OCI-LY3 (cell line): ENCODE measurements around the gene EPS8.

Experiments
- H2AFZ ChIP-seq: fragments of 200-600, 300-600 bp; shearing (Covaris generic); 2 replicates; pipeline ENCODE4 v1.6.0; 2014; ENCODE audit warnings: antibody characterized with exemption, low read depth, low read length
- H3K27ac ChIP-seq: fragments of 200-600, 300-600 bp; sonication (generic); 2 replicates; pipeline ENCODE4 v1.5.1; 2014; ENCODE audit warnings: mild to moderate bottlenecking, low read length, moderate library complexity, mixed read lengths
- H3K27me3 ChIP-seq: fragments of 200-600, 300-600 bp; sonication (generic); 2 replicates; pipeline ENCODE4 v1.6.1; 2014; ENCODE audit warnings: low read depth, low read length, mixed read lengths
- H3K36me3 ChIP-seq: fragments of 200-600, 300-600 bp; sonication (generic); replicated peaks from 2 replicates; pipeline ENCODE3; 2014; ENCODE audit warnings: low read depth, low read length, mixed read lengths
- H3K4me1 ChIP-seq: fragments of 300-600, 200-600 bp; sonication (generic); 2 replicates; pipeline ENCODE4 v1.6.1; 2014; ENCODE audit warnings: low read length, mixed read lengths
- H3K4me2 ChIP-seq: fragments of 200-600, 300-600 bp; sonication (generic); 2 replicates; pipeline ENCODE4 v1.6.1; 2014; ENCODE audit warnings: low read length, mixed read lengths
- H3K4me3 ChIP-seq: fragments of 300-600, 200-600 bp; sonication (generic); 2 replicates; pipeline ENCODE4 v1.5.1; 2014; ENCODE audit warnings: antibody characterized with exemption, mild to moderate bottlenecking, low read length, moderate library complexity
- H3K79me2 ChIP-seq: fragments of 300-600, 200-600 bp; shearing (Covaris generic); 2 replicates; pipeline ENCODE4 v1.6.1; 2014; ENCODE audit warnings: mild to moderate bottlenecking, low read length, mixed read lengths
- H3K9ac ChIP-seq: fragments of 300-600, 200-600 bp; shearing (Covaris generic); 2 replicates; pipeline ENCODE4 v1.6.0; 2014; ENCODE audit warnings: mild to moderate bottlenecking, low read length, moderate library complexity
- H3K9me3 ChIP-seq: fragments of 200-600, 300-600 bp; shearing (Covaris generic); 2 replicates; pipeline ENCODE4 v1.6.1; 2014; ENCODE audit warnings: low read length, mixed read lengths; ENCODE audit not compliant: insufficient read depth
- H4K20me1 ChIP-seq: fragments of 200-600, 300-600 bp; sonication (generic); 2 replicates; pipeline ENCODE4 v1.6.1; 2016; ENCODE audit warnings: low read length, mixed read lengths; ENCODE audit not compliant: insufficient read depth
- CTCF ChIP-seq: fragments of 200-600, 300-600 bp; sonication (generic); IDR thresholded peaks from 2 replicates; pipeline ENCODE4 v1.5.1; 2014; ENCODE audit warnings: antibody characterized with exemption, low read length, low read depth
- EZH2phosphoT487 ChIP-seq: fragments of 200-600 bp; shearing (Covaris generic); IDR thresholded peaks from 2 replicates; pipeline ENCODE4 v1.6.1; 2018; ENCODE audit warnings: antibody characterized with exemption, mixed run types, low read depth

The EPS8 gene

GRCh38 chr12:15788233-15789219, 662 bp downstream of the EPS8 start:
- Histone ChIP-seq H3K9ac (peak overlapping the region; percentile 48), H3K4me1 (peaks cover 5% of the 10 kb centered on the region; the same call in 1 of the 2 replicates), H2AFZ (peak overlapping the region; percentile 43), H3K9me3 (no peaks in the 10 kb centered on the region), H4K20me1 (no peaks in the 10 kb centered on the region), H3K4me2 (peak overlapping the region; percentile 85), H3K36me3 (no peaks in the 10 kb centered on the region), H3K27me3 (peaks cover 27% of the 10 kb centered on the region), H3K79me2 (no peaks in the 10 kb centered on the region), H3K27ac (no peak overlapping the region), H3K4me3 (peak overlapping the region; percentile 81)
- TF ChIP-seq CTCF = no peak
- no peak for TF ChIP-seq EZH2phosphoT487

GRCh38 chr12:15787778-15788177, 1.4 kb downstream of the EPS8 start:
- Histone ChIP-seq H3K79me2 (no peaks in the 10 kb centered on the region), H3K4me2 (no peak overlapping the region), H3K36me3 (no peaks in the 10 kb centered on the region), H3K27ac (no peak overlapping the region), H3K27me3 (peaks cover 27% of the 10 kb centered on the region), H3K9ac (no peak overlapping the region), H3K4me3 (no peak overlapping the region), H3K9me3 (no peaks in the 10 kb centered on the region), H2AFZ (no peak overlapping the region), H4K20me1 (no peaks in the 10 kb centered on the region), H3K4me1 (peaks cover 5% of the 10 kb centered on the region; the same call in 1 of the 2 replicates)
- TF ChIP-seq EZH2phosphoT487 (no peak), CTCF (no peak)

- no peak overlapping the region for H3K9ac ChIP-seq
- no peaks in the 10 kb centered on the region for H3K79me2 ChIP-seq
- H2AFZ ChIP-seq = no peak overlapping the region
- peaks cover 5% of the 10 kb centered on the region; the same call in 1 of the 2 replicates for H3K4me1 ChIP-seq
- no peaks in the 10 kb centered on the region for H3K9me3 ChIP-seq
- no peak overlapping the region for H3K27ac ChIP-seq
- H3K27me3 ChIP-seq = peaks cover 27% of the 10 kb centered on the region
- no peak overlapping the region for H3K4me3 ChIP-seq
- H4K20me1 ChIP-seq = no peaks in the 10 kb centered on the region
- no peaks in the 10 kb centered on the region for H3K36me3 ChIP-seq
- no peak overlapping the region for H3K4me2 ChIP-seq
- TF ChIP-seq EZH2phosphoT487 (no peak), CTCF (no peak)
Observed at GRCh38 chr12:15786772-15787171, 2.4 kb downstream of the EPS8 start.

GRCh38 chr12:15783288-15783687, 5.9 kb downstream of the EPS8 start:
- H3K36me3 ChIP-seq = no peaks in the 10 kb centered on the region

More at GRCh38 chr12:15783288-15783687, 5.9 kb downstream of the EPS8 start:
- Histone ChIP-seq H2AFZ (no peak overlapping the region), H3K4me2 (no peak overlapping the region), H3K27me3 (peaks cover 23% of the 10 kb centered on the region), H3K79me2 (no peaks in the 10 kb centered on the region), H3K9ac (no peak overlapping the region), H4K20me1 (no peaks in the 10 kb centered on the region), H3K4me1 (peaks cover 2% of the 10 kb centered on the region; the same call in 1 of the 2 replicates), H3K27ac (no peak overlapping the region), H3K9me3 (no peaks in the 10 kb centered on the region), H3K4me3 (no peak overlapping the region)
- no peak for TF ChIP-seq EZH2phosphoT487
- TF ChIP-seq CTCF = no peak
